ENCODE results near the gene ZMYND8.
"Not testable (repeated sequence)": the region's sequence is repeated elsewhere in the genome, so short reads cannot be mapped to it uniquely, and the experiment has no call there.

The ZMYND8 gene

DNA sequence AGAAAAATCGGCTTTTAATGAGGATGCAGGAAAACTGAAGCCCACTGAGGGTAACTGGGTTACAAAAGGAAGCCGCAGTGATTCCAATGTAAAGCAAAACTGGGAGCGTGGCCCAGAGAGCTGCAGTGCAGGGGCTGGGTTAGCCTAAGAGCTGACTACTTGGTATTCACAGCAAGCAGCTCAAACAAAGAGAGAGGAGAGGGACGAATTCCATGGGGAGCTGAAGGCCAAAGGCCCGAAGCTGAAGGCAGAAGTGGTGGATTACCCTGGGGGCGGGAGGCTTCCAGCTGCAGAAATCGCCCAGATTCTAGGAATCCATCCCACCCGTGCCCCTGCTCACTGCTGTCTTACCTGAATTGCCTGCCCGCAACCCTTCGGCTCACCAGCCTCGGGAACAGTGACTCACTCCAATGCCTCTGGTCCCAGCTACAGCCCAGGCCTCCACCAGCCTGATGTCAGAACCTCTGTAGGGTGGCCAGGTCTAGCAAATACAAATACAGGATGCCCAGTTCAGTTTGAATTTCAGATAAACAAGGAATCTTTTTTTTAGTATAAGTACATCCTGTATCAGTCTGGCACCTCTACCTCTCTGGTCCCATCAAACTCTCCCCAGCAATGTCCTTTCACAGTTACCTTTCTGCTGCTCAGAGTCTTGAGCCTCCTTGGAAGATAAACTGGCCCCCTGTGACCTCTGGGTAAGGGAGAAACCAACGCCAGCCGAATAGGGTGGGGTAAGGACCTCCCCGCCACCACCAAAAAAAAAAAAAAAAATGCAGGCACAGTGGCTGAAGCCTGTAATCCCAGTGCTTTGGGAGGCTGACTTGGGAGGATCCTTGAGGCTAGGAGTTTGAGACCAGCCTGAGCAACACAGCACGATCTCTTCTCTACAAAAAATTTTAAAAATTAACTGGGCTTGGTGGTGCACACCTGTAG is 14.6 kb upstream of the ZMYND8 start:
- no peak for DNase-seq

DNA sequence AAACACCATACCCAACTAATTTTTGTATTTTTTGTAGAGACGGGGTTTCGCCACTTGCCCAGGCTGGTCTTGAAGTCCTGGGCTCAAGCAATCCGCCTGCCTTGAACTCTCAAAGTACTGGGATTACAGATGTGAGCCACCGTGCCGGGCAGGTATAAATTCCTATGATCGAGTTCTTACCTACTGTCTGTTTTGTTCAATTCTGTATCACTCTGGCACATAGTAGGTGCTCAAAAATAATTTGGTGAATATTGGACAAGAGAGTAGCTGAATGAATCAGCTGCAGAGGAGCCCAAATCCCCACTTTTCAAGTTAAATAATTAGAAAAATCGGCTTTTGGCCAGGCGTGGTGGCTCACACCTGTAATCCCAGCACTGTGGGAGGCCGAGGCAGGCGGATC is 13.7 kb upstream of the ZMYND8 start:
- DNase-seq, result no peak

DNA sequence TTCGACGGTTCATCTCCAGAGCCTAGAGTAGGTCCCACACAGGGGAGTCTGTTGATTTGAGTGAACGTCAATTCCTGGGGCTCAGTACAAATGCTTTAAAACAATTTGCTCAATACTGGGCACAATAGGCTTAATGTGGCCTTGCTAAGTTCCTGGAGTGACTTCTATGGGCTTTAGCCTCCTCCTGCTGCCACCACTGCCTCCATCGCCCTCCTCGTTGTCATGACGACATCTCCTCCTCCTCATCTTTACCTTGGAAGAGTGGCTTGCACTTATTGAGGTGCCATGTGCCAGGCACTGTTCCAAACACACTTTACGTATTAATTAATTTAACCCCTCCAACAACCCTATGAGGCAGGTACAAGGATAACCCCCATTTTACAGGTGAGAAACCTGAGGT is 11.8 kb upstream of the ZMYND8 start:
- no peak for DNase-seq

GRCh38 chr20:47366301-47366700 is 9.8 kb upstream of the ZMYND8 start:
- not testable (repeated sequence) for DNase-seq

GRCh38 chr20:47365023-47365764 is 8.7 kb upstream of the ZMYND8 start:
- DNase-seq, result peak; percentile 86

- DNase-seq, result peak; percentile 70
Measured at GRCh38 chr20:47362361-47363219, 6.1 kb upstream of the ZMYND8 start.

DNA sequence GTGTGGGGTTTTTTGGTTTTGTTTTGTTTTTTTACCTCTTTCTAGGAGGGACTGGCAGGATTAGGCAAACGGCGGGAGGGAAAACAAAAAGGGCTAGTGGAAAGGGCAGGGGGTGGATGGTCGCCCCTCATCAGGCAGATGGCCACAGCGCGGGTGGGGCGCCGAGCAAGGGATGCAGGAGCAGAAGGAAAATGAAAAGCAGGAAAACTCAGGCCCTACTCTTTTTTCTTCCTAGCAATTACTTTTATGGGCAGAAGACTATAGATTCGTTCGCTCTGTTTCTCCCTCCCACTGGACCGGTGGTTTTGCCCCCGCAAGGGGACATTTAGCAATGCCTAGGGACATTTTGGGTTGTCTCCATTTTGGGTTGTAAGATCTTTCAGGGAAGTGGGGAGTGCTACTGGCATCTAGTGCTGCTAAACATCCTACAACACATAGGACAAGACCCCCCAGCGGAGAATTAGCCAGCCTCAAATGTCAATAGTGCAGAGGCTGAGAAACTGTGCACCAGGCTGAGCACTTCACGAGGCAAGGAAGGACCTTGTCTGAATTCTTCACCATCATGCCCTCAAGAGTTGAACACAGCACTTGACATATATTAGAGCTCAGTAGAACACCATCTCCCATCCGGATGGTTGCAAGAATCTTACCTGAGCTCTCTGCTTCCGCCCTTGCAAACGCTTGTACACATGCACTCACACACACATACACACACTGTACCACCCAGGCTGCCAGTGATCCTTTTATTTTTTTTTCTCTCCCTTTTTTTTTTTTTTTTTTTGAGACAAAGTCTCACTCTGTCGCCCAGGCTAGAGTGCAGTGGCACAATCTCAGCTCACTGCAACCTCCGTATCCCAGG is 4.8 kb upstream of the ZMYND8 start:
- DNase-seq, result peak; percentile 39

- peak; percentile 99 for DNase-seq
Measured at GRCh38 chr20:47360297-47361056, 4.0 kb upstream of the ZMYND8 start.

GRCh38 chr20:47359530-47360296 is 3.2 kb upstream of the ZMYND8 start:
- DNase-seq, result no peak

- DNase-seq, result peak; percentile 74
Measured at GRCh38 chr20:47358672-47359529, 2.4 kb upstream of the ZMYND8 start.

DNA sequence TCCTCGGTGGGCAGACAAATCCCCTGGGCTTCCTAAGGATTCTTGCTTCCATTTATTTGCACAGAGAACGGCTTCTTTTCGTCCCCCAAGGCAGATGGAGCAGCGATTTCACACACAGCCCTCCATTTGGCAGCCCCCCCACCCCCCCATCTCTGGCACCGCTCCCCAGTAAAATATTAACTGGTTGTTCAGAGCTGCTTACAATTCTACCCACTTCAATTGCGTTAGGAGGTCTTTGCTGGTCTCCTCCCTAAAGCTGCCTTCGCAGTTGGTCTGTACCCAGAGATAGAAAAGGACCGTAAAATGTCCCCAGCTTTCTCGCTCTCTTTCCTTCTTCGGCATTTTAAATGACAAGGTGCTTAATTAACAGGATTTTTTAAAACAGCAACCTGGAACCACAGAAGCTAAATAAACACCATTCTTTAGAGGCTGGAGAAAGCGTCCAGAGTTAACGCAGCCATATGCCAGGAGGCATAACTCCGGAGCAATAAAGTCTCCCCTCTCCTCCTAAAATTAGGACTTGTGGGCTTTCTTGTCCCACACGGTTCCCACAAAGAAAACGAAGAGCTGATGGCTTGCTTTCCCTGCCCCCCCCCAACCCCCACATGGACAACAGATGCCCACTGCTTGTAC is 1.7 kb upstream of the ZMYND8 start:
- DNase-seq, result peak; percentile 39

- DNase-seq, result peak; percentile 93
Measured at GRCh38 chr20:47357296-47358038, 968 bp upstream of the ZMYND8 start.

GRCh38 chr20:47356220-47356525 is 326 bp downstream of the ZMYND8 start:
- no peak for DNase-seq

GRCh38 chr20:47355489-47356219 is 845 bp downstream of the ZMYND8 start:
- peak; percentile 60 for DNase-seq

DNA sequence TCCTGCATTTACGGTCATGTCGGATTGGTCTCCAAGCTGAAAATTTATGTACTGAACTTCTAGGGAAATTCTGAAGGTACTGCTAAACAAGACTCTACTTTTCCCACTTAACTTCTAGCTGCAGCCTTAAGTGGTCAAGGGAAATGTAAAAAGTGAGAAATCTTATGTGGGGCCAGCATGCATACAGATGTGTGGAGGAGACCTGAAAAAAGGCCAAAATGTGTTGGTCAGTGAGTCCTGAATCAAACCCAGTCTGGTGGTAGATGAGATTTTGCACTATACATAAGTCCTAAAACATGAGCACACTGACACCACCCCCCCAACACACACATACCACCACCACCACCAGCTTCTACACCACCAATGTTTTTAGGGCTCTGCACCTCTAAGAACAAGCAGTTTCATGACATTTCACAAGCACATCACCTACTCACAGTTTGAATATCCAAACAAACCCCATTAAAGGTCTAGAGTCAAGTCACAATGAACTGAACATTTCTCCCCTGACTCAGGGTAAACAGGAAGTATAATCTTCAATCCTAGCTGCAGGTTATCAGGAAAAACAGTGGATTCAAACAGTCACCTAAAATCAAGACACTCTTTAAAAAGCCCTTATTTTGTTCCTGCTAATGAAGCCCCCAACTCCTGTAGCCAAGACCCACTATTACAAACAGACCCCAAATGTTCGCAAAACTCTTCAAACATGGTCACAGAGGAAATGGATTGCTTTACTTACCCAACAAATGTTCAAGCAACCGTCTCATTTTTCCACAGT is 1.6 kb downstream of the ZMYND8 start:
- DNase-seq, result peak; percentile 61

DNA sequence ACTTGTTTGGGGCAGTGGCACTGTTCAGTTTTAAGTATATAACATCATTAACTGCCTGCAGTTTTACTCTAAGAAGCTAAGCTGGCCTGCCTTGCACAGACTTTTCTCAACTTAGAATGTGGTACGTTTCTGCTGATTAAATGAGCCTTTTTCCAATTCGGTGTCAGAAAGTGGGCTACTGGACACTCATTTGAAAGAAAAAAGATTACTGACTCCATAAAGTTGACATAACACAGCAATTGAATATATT is 2.1 kb downstream of the ZMYND8 start:
- no peak for DNase-seq

All from hematopoietic multipotent progenitor cell treated with erythropoietin and hydrocortisone succinate and interleukin-3 and kit ligand, for 6 days (in vitro differentiated cells).